Endothelial cell of umbilical vein (primary cell): Measurements from ENCODE around the gene LRP1B.

Experiments used
- CTCF ChIP-seq, 2 donors: IDR thresholded peaks; 1 replicate in 1 of 2; 2 replicates in 1 of 2; pipeline ENCODE4 v1.5.1; 2011; ENCODE audit warnings: low read length in 2 of 2, mild to moderate bottlenecking in 2 of 2, moderate library complexity in 2 of 2, control low read depth in 1 of 2, inconsistent platforms in 1 of 2, low read depth in 1 of 2; ENCODE audit not compliant: insufficient read depth in 1 of 2; ENCODE audit errors: extremely low read depth in 1 of 2
- EZH2 ChIP-seq: IDR thresholded peaks from 2 replicates; pipeline ENCODE4 v1.6.1; 2012; ENCODE audit warnings: borderline replicate concordance, low read depth, mild to moderate bottlenecking, moderate library complexity, low read length, inconsistent platforms; ENCODE audit not compliant: severe bottlenecking
- FOS ChIP-seq: IDR thresholded peaks from 2 replicates; pipeline ENCODE4 v1.6.1; 2011; ENCODE audit warnings: mild to moderate bottlenecking, low read length, moderate library complexity, borderline replicate concordance; ENCODE audit not compliant: insufficient read depth
- JUN ChIP-seq: IDR thresholded peaks from 2 replicates; pipeline ENCODE4 v1.6.1; 2011; ENCODE audit warnings: borderline replicate concordance, low read depth; ENCODE audit not compliant: insufficient read length, insufficient read depth
- MAX ChIP-seq: IDR thresholded peaks from 2 replicates; pipeline ENCODE4 v1.6.1; 2011; ENCODE audit not compliant: insufficient read depth, insufficient read length
- MYC ChIP-seq: IDR thresholded peaks from one replicate; pipeline ENCODE4 v1.6.1; 2011; ENCODE audit warnings: mild to moderate bottlenecking, low read depth, low read length
- POLR2A ChIP-seq: IDR thresholded peaks from 2 replicates; pipeline ENCODE4 v1.6.1; 2012; ENCODE audit warnings: low read depth, mild to moderate bottlenecking, control low read depth, low read length
- POLR2AphosphoS5 ChIP-seq: IDR thresholded peaks from 2 replicates; pipeline ENCODE4 v1.6.1; 2012; ENCODE audit warnings: low read depth, mild to moderate bottlenecking, control low read depth, low read length, moderate library complexity; ENCODE audit not compliant: insufficient read depth

GRCh38 chr2:140416577-140416976 lies 1714.2 kb downstream of the LRP1B start:
- no peak for TF ChIP-seq CTCF (IDR thresholded peaks at IDR 0.05; ENCODE audit: extremely low read depth in 1 of 2, insufficient read depth in 1 of 2, low read depth in 1 of 2, low read length in 2 of 2)
- no peak for TF ChIP-seq MYC
- TF ChIP-seq EZH2: no peak
- no peak for TF ChIP-seq POLR2A
- TF ChIP-seq JUN: no peak
- no peak for TF ChIP-seq POLR2AphosphoS5
- no peak for TF ChIP-seq MAX
- TF ChIP-seq FOS: no peak
